Measurements from ENCODE around the gene UEVLD.

UEVLD gene

GRCh38 chr11:18526521-18527296, 61.8 kb downstream of the UEVLD start, which contains the start of gene TSG101 (continued):
- peak; percentile 97 for TF ChIP-seq ZNF518A (tag by site-specific recombination; conservative IDR thresholded peaks at IDR 0.05; ENCODE audit: low read depth)
- TF ChIP-seq, protein P1, sequence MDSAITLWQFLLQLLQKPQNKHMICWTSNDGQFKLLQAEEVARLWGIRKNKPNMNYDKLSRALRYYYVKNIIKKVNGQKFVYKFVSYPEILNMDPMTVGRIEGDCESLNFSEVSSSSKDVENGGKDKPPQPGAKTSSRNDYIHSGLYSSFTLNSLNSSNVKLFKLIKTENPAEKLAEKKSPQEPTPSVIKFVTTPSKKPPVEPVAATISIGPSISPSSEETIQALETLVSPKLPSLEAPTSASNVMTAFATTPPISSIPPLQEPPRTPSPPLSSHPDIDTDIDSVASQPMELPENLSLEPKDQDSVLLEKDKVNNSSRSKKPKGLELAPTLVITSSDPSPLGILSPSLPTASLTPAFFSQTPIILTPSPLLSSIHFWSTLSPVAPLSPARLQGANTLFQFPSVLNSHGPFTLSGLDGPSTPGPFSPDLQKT (IDR thresholded peaks at IDR 0.05; ENCODE audit: borderline replicate concordance, low read depth, low read length), result no peak
- no peak for TF ChIP-seq SETDB1 (IDR thresholded peaks at IDR 0.05; ENCODE audit: insufficient read length, low read length)
- peak; percentile 93 for TF ChIP-seq SP2 (tag by site-specific recombination; IDR thresholded peaks at IDR 0.05)
- 0 out of 2 replicates have a peak, but pooled peaks have one; percentile 13 for TF ChIP-seq ZNF660 (tag by site-specific recombination; IDR thresholded peaks at IDR 0.05)
- no peak for TF ChIP-seq ZNF549 (tag by site-specific recombination; IDR thresholded peaks at IDR 0.05)
- no peak for TF ChIP-seq ZNF555 (tag by site-specific recombination; conservative IDR thresholded peaks at IDR 0.05)
- no peak for TF ChIP-seq ZNF155 (tag by site-specific recombination; IDR thresholded peaks at IDR 0.05)
- no peak for TF ChIP-seq ZNF626 (tag by site-specific recombination; IDR thresholded peaks at IDR 0.05)
- 0 out of 2 replicates have a peak, but pooled peaks have one; percentile 28 for TF ChIP-seq OSR2 (tag by site-specific recombination; IDR thresholded peaks at IDR 0.05)
- TF ChIP-seq ZNF335 (tag by site-specific recombination; conservative IDR thresholded peaks at IDR 0.05), result peak; percentile 98
- no peak for TF ChIP-seq ZNF658 (tag by site-specific recombination; IDR thresholded peaks at IDR 0.05)
- no peak for TF ChIP-seq ZFP41 (tag by site-specific recombination; IDR thresholded peaks at IDR 0.05; ENCODE audit: borderline replicate concordance)
- TF ChIP-seq ZNF677 (tag by site-specific recombination; IDR thresholded peaks at IDR 0.05), result no peak
- TF ChIP-seq ZNF645 (tag by site-specific recombination; IDR thresholded peaks at IDR 0.05), result no peak
- no peak for TF ChIP-seq ZNF423 (tag by site-specific recombination; IDR thresholded peaks at IDR 0.05)
- peak; percentile 26; the same call in 1 of the 2 replicates for TF ChIP-seq ZNF639 (tag by site-specific recombination; IDR thresholded peaks at IDR 0.05)
- TF ChIP-seq ZNF501 (tag by site-specific recombination; IDR thresholded peaks at IDR 0.05), result peak; percentile 87
- TF ChIP-seq ZNF112 (tag by site-specific recombination; IDR thresholded peaks at IDR 0.05), result no peak
- no peak for TF ChIP-seq ZNF37A (tag by site-specific recombination; IDR thresholded peaks at IDR 0.05)
- TF ChIP-seq OVOL3 (tag by site-specific recombination; IDR thresholded peaks at IDR 0.05), result 0 out of 2 replicates have a peak, but pooled peaks have one; percentile 54
- TF ChIP-seq, protein P2, sequence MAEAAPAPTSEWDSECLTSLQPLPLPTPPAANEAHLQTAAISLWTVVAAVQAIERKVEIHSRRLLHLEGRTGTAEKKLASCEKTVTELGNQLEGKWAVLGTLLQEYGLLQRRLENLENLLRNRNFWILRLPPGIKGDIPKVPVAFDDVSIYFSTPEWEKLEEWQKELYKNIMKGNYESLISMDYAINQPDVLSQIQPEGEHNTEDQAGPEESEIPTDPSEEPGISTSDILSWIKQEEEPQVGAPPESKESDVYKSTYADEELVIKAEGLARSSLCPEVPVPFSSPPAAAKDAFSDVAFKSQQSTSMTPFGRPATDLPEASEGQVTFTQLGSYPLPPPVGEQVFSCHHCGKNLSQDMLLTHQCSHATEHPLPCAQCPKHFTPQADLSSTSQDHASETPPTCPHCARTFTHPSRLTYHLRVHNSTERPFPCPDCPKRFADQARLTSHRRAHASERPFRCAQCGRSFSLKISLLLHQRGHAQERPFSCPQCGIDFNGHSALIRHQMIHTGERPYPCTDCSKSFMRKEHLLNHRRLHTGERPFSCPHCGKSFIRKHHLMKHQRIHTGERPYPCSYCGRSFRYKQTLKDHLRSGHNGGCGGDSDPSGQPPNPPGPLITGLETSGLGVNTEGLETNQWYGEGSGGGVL (tag by site-specific recombination; IDR thresholded peaks at IDR 0.05), result peak; percentile 52
- TF ChIP-seq ZEB2 (tag by site-specific recombination; IDR thresholded peaks at IDR 0.05), result 0 out of 2 replicates have a peak, but pooled peaks have one; percentile 34
- TF ChIP-seq, protein P3, sequence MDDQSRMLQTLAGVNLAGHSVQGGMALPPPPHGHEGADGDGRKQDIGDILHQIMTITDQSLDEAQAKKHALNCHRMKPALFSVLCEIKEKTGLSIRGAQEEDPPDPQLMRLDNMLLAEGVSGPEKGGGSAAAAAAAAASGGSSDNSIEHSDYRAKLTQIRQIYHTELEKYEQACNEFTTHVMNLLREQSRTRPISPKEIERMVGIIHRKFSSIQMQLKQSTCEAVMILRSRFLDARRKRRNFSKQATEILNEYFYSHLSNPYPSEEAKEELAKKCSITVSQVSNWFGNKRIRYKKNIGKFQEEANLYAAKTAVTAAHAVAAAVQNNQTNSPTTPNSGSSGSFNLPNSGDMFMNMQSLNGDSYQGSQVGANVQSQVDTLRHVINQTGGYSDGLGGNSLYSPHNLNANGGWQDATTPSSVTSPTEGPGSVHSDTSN (CRISPR knock-in tag; IDR thresholded peaks at IDR 0.05), result 0 out of 2 replicates have a peak, but pooled peaks have one; percentile 10

Data from HEK293 (cell line).